Measurements from ENCODE around the gene MTCH2. TPM values are rescaled to one million over a fixed set of nuclear protein-coding genes. Genes with fewer than 3 reads are reported as not detected.
"Not testable (repeated sequence)": the region's sequence is repeated elsewhere in the genome, so short reads cannot be mapped to it uniquely, and the experiment has no call there.

Gene MTCH2
- total and polyA plus RNA-seq, 7 donors: 33.2 to 119 (median 44.6) TPM

DNA sequence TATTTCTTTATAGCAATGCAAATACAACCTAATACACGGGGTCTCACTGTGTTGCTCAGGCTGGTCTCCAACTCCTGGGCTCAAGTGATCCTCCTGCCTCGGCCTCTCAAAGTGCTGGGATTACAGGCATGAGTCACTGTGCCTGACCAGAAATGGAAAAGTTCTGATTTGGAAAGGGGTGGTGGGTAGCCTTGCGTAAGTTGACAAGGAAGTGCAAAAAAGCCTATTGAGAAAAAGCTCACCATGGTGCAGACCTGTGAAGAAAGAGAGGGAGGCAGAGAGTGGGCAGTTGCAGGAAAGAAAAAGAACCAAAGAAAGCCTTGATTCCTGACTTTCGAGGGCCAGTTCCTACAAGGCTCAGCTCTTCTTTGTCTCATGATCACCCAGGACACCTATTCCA lies 45.8 kb upstream of the MTCH2 start:
- Histone ChIP-seq H3K4me1 (no peaks in the 10 kb centered on the region), H3K4me3 (no peak overlapping the region), H3K9me3 (no peaks in the 10 kb centered on the region), H3K27ac (no peak overlapping the region), H3K27me3 (no peaks in the 10 kb centered on the region), H3K36me3 (no peaks in the 10 kb centered on the region)
- intact Hi-C loops (cut with DNase I): no loop called here
- TF ChIP-seq POLR2A (IDR thresholded peaks at IDR 0.05): no peak
- no peak for TF ChIP-seq POLR2AphosphoS5 (IDR thresholded peaks at IDR 0.05)
- TF ChIP-seq, protein P1, sequence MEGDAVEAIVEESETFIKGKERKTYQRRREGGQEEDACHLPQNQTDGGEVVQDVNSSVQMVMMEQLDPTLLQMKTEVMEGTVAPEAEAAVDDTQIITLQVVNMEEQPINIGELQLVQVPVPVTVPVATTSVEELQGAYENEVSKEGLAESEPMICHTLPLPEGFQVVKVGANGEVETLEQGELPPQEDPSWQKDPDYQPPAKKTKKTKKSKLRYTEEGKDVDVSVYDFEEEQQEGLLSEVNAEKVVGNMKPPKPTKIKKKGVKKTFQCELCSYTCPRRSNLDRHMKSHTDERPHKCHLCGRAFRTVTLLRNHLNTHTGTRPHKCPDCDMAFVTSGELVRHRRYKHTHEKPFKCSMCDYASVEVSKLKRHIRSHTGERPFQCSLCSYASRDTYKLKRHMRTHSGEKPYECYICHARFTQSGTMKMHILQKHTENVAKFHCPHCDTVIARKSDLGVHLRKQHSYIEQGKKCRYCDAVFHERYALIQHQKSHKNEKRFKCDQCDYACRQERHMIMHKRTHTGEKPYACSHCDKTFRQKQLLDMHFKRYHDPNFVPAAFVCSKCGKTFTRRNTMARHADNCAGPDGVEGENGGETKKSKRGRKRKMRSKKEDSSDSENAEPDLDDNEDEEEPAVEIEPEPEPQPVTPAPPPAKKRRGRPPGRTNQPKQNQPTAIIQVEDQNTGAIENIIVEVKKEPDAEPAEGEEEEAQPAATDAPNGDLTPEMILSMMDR (IDR thresholded peaks at IDR 0.05): no peak
- TF ChIP-seq EP300 (IDR thresholded peaks at IDR 0.05): no peak
- 88 to 93% methylated on average over 4 of the region's 4 CpGs for WGBS, 2 donors
- no peak for DNase-seq

DNA sequence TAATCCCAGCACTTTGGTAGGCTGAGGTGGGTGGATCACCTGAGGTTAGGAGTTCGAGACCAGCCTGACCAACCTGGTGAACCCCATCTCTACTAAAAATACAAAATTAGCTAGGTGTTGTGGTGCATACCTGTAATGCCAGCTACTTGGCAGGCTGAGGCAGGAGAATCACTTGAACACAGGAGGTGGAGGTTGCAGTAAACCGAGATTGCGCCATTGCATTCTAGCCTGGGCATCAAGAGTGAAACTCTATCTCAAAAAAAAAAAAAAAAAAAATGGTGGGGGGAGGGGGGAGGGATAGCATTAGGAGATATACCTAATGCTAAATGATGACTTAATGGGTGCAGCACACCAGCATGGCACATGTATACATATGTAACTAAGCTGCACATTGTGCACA lies 44.3 kb upstream of the MTCH2 start:
- H3K4me3 ChIP-seq; H3K27ac ChIP-seq; H3K27me3 ChIP-seq; H3K36me3 ChIP-seq; H3K4me1 ChIP-seq; DNase-seq; H3K9me3 ChIP-seq; intact Hi-C loops (cut with DNase I): not testable (repeated sequence)
- 97 to 99% methylated on average over 3 of the region's 3 CpGs for WGBS, 2 donors

DNA sequence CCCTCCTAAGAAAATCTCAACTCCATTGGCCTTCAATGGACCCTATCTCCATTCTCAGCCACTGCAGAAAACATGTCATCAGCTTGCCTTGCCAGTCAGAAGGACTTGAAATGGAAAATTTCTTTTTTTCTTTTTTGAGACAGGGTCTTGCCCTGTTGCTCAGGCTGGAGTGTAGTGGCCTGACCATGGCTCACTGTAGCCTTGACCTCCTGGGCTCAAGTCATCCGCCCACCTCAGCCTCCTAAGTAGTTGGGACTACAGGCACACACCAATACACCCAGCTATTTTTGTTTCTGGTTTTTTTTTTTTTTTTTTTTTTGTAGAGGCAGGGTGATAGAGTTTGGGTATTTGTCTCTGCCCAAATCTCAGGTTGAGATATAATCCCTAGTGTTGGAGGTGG lies 43.8 kb upstream of the MTCH2 start:
- no peak overlapping the region for H3K4me3 ChIP-seq
- no peaks in the 10 kb centered on the region for H3K36me3 ChIP-seq
- intact Hi-C loops (cut with DNase I): no loop called here
- H3K4me1 ChIP-seq: no peaks in the 10 kb centered on the region
- no peak for DNase-seq
- TF ChIP-seq POLR2A (IDR thresholded peaks at IDR 0.05) (no peak), EP300 (IDR thresholded peaks at IDR 0.05) (no peak), POLR2AphosphoS5 (IDR thresholded peaks at IDR 0.05) (no peak)
- TF ChIP-seq, protein P1 (IDR thresholded peaks at IDR 0.05): no peak
- no peaks in the 10 kb centered on the region for H3K27me3 ChIP-seq
- no peaks in the 10 kb centered on the region for H3K9me3 ChIP-seq
- WGBS, 2 donors: 97 to 100% methylated on average over 1 of the region's 1 CpG
- no peak overlapping the region for H3K27ac ChIP-seq

DNA sequence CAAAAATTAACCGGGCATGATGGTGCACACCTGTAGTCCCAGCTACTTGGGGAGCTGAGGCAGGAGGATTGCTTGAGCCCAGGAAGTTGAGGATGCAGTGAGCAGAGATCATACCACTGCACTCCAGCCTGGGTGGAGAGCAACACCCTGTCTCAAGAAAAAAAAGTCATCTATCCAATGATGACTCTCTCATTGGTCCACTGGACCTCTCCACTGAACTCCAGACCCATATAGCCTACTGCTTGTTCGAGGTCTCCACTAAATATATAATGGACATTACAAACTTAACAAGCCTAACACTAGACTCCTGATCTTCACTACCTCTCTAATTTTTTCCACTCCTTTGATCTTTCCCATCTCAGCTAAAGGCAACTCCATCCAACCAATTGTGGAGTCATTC lies 33.5 kb upstream of the MTCH2 start:
- DNase-seq: no peak
- Histone ChIP-seq H3K4me3 (no peak overlapping the region), H3K9me3 (no peaks in the 10 kb centered on the region), H3K36me3 (no peaks in the 10 kb centered on the region), H3K27me3 (no peaks in the 10 kb centered on the region), H3K27ac (no peak overlapping the region), H3K4me1 (no peaks in the 10 kb centered on the region)
- TF ChIP-seq POLR2A (IDR thresholded peaks at IDR 0.05) (no peak), POLR2AphosphoS5 (IDR thresholded peaks at IDR 0.05) (no peak), EP300 (IDR thresholded peaks at IDR 0.05) (no peak)
- TF ChIP-seq, protein P1 (IDR thresholded peaks at IDR 0.05): no peak
- 86% methylated on average over 2 of the region's 2 CpGs for WGBS, 2 donors
- intact Hi-C loops (cut with DNase I): no loop called here

DNA sequence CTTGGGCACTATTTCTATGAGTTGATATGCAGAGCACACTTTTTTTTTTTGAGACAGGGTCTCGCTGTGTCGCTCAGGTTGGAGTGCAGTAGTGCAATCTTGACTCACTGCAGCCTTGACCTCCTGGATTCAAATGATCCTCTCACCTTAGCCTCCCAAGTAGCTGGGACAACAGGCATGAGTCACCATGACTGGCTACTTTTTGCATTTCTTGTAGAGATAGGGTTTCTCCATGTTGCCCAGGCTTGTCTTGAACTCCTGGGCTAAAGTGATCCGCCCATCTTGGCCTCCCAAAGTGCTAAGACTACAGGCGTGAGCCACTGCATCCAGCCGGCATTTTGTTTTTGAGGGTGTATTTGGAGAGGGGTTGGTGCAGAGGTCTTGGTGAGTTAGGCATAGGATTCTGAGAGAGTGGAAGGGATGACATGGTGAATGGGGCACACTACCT lies 29.9 kb upstream of the MTCH2 start:
- H3K27ac ChIP-seq: no peak overlapping the region
- DNase-seq: no peak
- WGBS, 2 donors: 96% methylated on average over 5 of the region's 5 CpGs
- TF ChIP-seq, protein P1 (IDR thresholded peaks at IDR 0.05): no peak
- TF ChIP-seq EP300 (IDR thresholded peaks at IDR 0.05) (no peak), POLR2AphosphoS5 (IDR thresholded peaks at IDR 0.05) (no peak), POLR2A (IDR thresholded peaks at IDR 0.05) (no peak)
- no peaks in the 10 kb centered on the region for H3K4me1 ChIP-seq
- H3K9me3 ChIP-seq: no peaks in the 10 kb centered on the region
- H3K4me3 ChIP-seq: no peak overlapping the region
- H3K27me3 ChIP-seq: no peaks in the 10 kb centered on the region
- intact Hi-C loops (cut with DNase I): no loop called here
- H3K36me3 ChIP-seq: no peaks in the 10 kb centered on the region
